Breast epithelium (tissue), 3 donors: ENCODE results near the gene EPHA3.

Source experiments
- CTCF ChIP-seq, 3 donors: fragments of 450-650 bp; IDR thresholded peaks; one replicate each; pipeline ENCODE4 v1.5.1; 2016 to 2017; ENCODE audit warnings: antibody characterized with exemption in 3 of 3, mild to moderate bottlenecking in 3 of 3, moderate library complexity in 3 of 3
- POLR2A ChIP-seq: fragments of 450-650 bp; IDR thresholded peaks from one replicate; pipeline ENCODE4 v1.6.1; 2016; ENCODE audit warnings: antibody characterized with exemption, mild to moderate bottlenecking, moderate library complexity
- POLR2AphosphoS5 ChIP-seq, 3 donors: sonication (generic); formaldehyde crosslinking; IDR thresholded peaks; one replicate each; pipeline ENCODE4 v1.6.1; 2017; ENCODE audit warnings: antibody characterized with exemption in 3 of 3

GRCh38 chr3:89155811-89156210 lies 48.4 kb downstream of the EPHA3 start:
- TF ChIP-seq CTCF (IDR thresholded peaks at IDR 0.05) (no peak), POLR2A (no peak), POLR2AphosphoS5 (IDR thresholded peaks at IDR 0.05) (no peak)
